ENCODE data around the gene AP2A2.

DNA sequence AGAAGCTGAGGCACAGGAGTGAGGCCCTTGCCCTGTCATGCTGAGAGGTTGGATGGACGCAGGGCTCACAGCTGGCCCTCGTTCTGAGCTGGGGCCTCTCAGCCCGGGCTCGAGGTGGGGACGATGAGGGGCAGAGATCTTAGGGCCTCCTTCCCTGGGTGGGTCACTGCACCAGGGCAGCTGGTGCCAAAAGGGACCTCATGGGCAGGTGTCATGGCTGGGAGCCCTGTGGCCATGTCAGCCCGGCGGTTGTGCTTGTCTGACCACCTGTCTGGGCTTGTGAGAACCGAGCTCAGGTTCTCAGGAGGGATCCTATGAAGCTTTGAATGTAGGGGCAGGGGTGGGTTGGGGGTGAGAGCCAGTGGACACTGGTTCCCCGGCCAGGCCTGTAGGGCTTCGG, 112.7 kb downstream of the AP2A2 start:
- TF ChIP-seq, protein P1, sequence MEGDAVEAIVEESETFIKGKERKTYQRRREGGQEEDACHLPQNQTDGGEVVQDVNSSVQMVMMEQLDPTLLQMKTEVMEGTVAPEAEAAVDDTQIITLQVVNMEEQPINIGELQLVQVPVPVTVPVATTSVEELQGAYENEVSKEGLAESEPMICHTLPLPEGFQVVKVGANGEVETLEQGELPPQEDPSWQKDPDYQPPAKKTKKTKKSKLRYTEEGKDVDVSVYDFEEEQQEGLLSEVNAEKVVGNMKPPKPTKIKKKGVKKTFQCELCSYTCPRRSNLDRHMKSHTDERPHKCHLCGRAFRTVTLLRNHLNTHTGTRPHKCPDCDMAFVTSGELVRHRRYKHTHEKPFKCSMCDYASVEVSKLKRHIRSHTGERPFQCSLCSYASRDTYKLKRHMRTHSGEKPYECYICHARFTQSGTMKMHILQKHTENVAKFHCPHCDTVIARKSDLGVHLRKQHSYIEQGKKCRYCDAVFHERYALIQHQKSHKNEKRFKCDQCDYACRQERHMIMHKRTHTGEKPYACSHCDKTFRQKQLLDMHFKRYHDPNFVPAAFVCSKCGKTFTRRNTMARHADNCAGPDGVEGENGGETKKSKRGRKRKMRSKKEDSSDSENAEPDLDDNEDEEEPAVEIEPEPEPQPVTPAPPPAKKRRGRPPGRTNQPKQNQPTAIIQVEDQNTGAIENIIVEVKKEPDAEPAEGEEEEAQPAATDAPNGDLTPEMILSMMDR (IDR thresholded peaks at IDR 0.05): no peak
- TF ChIP-seq POLR2A (IDR thresholded peaks at IDR 0.05) (no peak), EP300 (IDR thresholded peaks at IDR 0.05) (no peak)

Measured in stomach (tissue), 4 donors.